GM19395 (cell line): Measurements from ENCODE around the gene ITPR2.

Experiments
- ATAC-seq: cut with Tn5 transposase; IDR thresholded peaks from one replicate; pipeline ENCODE4 v1.9.1; 2021; ENCODE audit warnings: mild to moderate bottlenecking, moderate library complexity; ENCODE audit not compliant: unreplicated experiment

The ITPR2 gene

GRCh38 chr12:26825459-26826016 lies 7.5 kb downstream of the ITPR2 start:
- no peak for ATAC-seq

GRCh38 chr12:26823390-26823789 lies 9.6 kb downstream of the ITPR2 start:
- ATAC-seq = no peak

- ATAC-seq = no peak
Measured at GRCh38 chr12:26822026-26822425, 11.0 kb downstream of the ITPR2 start.

GRCh38 chr12:26821212-26821701 lies 11.7 kb downstream of the ITPR2 start:
- ATAC-seq = no peak

- ATAC-seq = no peak
Measured at GRCh38 chr12:26818636-26819035, 14.4 kb downstream of the ITPR2 start.

- no peak for ATAC-seq
Measured at GRCh38 chr12:26818201-26818600, 14.8 kb downstream of the ITPR2 start.

GRCh38 chr12:26817183-26817591 lies 15.8 kb downstream of the ITPR2 start:
- peak; percentile 98 for ATAC-seq

GRCh38 chr12:26813812-26814211 lies 19.2 kb downstream of the ITPR2 start:
- ATAC-seq = no peak

GRCh38 chr12:26810330-26810729 lies 22.7 kb downstream of the ITPR2 start:
- ATAC-seq = no peak

- ATAC-seq = no peak
Measured at GRCh38 chr12:26809611-26810285, 23.2 kb downstream of the ITPR2 start.

- no peak for ATAC-seq
Measured at GRCh38 chr12:26808766-26809476, 24.1 kb downstream of the ITPR2 start.

- ATAC-seq = no peak
Measured at GRCh38 chr12:26807292-26807691, 25.7 kb downstream of the ITPR2 start.

- no peak for ATAC-seq
Measured at GRCh38 chr12:26806556-26806955, 26.4 kb downstream of the ITPR2 start.

- ATAC-seq = no peak
Measured at GRCh38 chr12:26805401-26805971, 27.5 kb downstream of the ITPR2 start.

- no peak for ATAC-seq
Measured at GRCh38 chr12:26803552-26803951, 29.4 kb downstream of the ITPR2 start.

GRCh38 chr12:26801486-26801885 lies 31.5 kb downstream of the ITPR2 start:
- no peak for ATAC-seq

GRCh38 chr12:26800858-26801257 lies 32.1 kb downstream of the ITPR2 start:
- no peak for ATAC-seq

GRCh38 chr12:26800347-26800746 lies 32.6 kb downstream of the ITPR2 start:
- ATAC-seq = no peak

- no peak for ATAC-seq
Measured at GRCh38 chr12:26799741-26800140, 33.3 kb downstream of the ITPR2 start.

- no peak for ATAC-seq
Measured at GRCh38 chr12:26798640-26799039, 34.4 kb downstream of the ITPR2 start.

GRCh38 chr12:26798023-26798422 lies 35.0 kb downstream of the ITPR2 start:
- peak; percentile 82 for ATAC-seq

- no peak for ATAC-seq
Measured at GRCh38 chr12:26795910-26796309, 37.1 kb downstream of the ITPR2 start.
